ENCODE results near the gene TSFM.
A peak's percentile ranks its signal among the peaks of the same experiment; 100 is the strongest.

TSFM gene

DNA sequence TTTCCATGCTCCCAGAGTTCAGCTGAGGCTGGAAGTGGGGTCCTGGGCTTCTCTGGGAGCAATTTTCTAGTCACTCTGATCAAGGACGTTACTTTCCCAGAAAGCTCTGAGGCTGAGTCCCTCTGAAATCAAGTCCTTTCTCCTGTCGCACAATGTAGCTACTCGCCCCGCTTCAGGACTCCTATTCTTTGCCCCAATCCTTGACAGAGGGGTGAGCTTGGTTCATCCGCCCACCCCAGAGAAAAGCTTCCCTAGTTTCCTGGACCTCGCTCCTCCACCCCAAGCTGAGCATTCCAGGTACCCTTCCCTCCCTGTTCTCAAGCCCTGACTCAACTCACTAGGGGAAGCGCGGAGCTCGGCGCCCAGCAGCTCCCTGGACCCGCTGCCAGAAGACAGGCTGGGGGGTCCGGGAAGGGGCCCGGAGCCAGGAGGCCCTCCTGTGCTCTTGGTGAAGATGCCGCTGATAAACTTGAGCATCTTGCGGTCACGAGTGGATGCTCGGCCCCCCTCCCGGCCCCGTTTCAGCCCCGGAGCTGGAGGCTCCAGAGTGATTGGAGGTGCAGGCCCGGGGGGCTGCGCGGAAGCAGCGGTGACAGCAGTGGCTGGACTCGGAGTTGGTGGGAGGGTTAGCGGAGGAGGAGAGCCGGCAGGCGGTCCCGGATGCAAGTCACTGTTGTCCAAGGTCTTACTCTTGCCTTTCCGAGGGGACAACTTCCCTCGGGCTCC is 45.7 kb upstream of the TSFM start:
- no peak for ATAC-seq
- TF ChIP-seq ZFP3 (CRISPR knock-in tag; IDR thresholded peaks at IDR 0.05) (no peak), SNAI2 (CRISPR knock-in tag; IDR thresholded peaks at IDR 0.05) (no peak), ESRRG (CRISPR knock-in tag; IDR thresholded peaks at IDR 0.05) (no peak), CSDC2 (CRISPR knock-in tag; IDR thresholded peaks at IDR 0.05) (no peak), ZFP30 (CRISPR knock-in tag; IDR thresholded peaks at IDR 0.05) (no peak), PPARA (CRISPR knock-in tag; IDR thresholded peaks at IDR 0.05; ENCODE audit: borderline replicate concordance) (no peak)
- TF ChIP-seq, protein P1, sequence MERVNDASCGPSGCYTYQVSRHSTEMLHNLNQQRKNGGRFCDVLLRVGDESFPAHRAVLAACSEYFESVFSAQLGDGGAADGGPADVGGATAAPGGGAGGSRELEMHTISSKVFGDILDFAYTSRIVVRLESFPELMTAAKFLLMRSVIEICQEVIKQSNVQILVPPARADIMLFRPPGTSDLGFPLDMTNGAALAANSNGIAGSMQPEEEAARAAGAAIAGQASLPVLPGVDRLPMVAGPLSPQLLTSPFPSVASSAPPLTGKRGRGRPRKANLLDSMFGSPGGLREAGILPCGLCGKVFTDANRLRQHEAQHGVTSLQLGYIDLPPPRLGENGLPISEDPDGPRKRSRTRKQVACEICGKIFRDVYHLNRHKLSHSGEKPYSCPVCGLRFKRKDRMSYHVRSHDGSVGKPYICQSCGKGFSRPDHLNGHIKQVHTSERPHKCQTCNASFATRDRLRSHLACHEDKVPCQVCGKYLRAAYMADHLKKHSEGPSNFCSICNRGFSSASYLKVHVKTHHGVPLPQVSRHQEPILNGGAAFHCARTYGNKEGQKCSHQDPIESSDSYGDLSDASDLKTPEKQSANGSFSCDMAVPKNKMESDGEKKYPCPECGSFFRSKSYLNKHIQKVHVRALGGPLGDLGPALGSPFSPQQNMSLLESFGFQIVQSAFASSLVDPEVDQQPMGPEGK (CRISPR knock-in tag; IDR thresholded peaks at IDR 0.05; ENCODE audit: borderline replicate concordance), result no peak
- TF ChIP-seq, protein P2, sequence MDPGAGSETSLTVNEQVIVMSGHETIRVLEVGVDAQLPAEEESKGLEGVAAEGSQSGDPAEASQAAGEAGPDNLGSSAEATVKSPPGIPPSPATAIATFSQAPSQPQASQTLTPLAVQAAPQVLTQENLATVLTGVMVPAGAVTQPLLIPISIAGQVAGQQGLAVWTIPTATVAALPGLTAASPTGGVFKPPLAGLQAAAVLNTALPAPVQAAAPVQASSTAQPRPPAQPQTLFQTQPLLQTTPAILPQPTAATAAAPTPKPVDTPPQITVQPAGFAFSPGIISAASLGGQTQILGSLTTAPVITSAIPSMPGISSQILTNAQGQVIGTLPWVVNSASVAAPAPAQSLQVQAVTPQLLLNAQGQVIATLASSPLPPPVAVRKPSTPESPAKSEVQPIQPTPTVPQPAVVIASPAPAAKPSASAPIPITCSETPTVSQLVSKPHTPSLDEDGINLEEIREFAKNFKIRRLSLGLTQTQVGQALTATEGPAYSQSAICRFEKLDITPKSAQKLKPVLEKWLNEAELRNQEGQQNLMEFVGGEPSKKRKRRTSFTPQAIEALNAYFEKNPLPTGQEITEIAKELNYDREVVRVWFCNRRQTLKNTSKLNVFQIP (CRISPR knock-in tag; IDR thresholded peaks at IDR 0.05; ENCODE audit: borderline replicate concordance, low read depth), result no peak
- TF ChIP-seq, protein P3, sequence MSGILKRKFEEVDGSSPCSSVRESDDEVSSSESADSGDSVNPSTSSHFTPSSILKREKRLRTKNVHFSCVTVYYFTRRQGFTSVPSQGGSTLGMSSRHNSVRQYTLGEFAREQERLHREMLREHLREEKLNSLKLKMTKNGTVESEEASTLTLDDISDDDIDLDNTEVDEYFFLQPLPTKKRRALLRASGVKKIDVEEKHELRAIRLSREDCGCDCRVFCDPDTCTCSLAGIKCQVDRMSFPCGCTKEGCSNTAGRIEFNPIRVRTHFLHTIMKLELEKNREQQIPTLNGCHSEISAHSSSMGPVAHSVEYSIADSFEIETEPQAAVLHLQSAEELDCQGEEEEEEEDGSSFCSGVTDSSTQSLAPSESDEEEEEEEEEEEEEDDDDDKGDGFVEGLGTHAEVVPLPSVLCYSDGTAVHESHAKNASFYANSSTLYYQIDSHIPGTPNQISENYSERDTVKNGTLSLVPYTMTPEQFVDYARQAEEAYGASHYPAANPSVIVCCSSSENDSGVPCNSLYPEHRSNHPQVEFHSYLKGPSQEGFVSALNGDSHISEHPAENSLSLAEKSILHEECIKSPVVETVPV (CRISPR knock-in tag; IDR thresholded peaks at IDR 0.05), result no peak
- TF ChIP-seq, protein P4, sequence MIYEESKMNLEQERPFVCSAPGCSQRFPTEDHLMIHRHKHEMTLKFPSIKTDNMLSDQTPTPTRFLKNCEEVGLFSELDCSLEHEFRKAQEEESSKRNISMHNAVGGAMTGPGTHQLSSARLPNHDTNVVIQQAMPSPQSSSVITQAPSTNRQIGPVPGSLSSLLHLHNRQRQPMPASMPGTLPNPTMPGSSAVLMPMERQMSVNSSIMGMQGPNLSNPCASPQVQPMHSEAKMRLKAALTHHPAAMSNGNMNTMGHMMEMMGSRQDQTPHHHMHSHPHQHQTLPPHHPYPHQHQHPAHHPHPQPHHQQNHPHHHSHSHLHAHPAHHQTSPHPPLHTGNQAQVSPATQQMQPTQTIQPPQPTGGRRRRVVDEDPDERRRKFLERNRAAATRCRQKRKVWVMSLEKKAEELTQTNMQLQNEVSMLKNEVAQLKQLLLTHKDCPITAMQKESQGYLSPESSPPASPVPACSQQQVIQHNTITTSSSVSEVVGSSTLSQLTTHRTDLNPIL (CRISPR knock-in tag; IDR thresholded peaks at IDR 0.05; ENCODE audit: low read depth), result no peak

DNA sequence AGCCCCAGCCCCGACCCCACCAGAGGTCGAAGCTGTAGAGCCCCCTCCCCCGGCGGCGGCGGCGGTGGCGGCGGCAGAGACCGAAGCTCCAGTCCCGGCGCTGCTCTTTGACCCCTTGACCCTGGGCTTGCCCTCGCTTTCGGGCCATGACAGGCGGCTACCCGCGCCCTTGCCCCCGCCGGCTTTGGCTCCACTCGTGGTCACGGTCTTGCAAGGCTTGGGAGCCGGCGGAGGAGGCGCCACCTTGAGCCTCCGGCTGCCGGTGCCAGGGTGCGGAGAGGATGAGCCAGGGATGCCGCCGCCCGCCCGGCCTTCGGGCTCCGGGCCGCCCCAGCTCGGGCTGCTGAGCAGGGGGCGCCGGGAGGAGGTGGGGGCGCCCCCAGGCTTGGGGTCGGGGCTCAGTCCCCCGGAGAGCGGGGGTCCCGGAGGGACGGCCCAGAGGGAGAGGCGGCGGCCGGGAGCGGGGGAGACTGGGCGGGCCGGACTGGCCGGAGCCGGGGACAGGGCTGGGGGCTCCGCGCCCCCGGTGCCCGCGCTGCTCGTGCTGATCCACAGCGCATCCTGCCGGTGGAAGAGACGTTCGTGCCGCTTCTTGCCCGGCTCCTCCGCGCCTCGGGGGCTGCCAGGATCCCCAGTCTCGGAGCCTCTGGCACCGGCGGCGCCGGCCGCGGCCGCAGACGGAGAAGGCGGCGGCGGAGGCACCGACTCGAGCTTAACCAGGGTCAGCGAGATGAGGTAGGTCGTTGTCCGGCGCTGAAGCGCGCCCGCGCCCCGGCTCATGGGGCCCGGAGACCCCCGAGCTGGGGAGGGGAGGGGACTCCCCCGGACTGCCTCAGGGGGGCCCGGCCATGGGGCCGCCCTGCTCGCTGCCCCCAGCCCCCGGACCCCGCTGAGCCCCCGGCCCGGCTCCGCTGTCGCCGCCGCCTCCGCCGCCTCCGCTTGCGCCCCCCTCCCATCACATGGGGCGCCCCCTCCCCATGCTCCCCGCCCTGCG is 44.8 kb upstream of the TSFM start:
- peak; percentile 43 for ATAC-seq

DNA sequence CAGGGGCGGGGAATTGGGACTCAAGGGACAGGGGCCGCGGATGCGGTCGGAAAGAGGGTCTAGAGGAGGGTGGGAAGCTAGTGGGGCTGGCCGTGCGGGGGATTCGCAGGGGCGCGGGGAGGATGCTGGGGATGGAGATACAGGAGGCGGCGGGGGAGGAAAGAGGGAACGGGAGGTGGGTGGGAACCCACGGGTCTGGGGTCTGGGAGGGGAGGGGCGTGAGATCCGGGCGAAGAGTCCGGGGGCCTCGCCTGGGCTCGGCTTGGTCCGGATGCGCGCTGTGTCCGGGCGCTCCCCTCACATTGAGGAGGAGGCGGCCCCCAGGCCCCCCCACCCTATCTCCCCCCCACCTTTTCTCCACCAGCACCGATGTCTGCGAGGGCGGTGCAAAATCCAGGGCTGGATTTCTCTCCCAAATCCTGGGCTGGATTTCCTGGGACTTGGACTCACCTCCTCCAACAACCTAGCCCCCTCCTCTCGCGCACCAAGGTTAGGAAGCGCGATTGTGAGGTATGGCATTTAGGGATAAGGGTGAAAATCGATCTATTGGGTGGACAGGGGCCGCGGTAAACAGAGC is 43.8 kb upstream of the TSFM start, which contains the start of gene AGAP2:
AGAP2 (minus strand) TSS at position 82 of the 577 bp plus-strand sequence. CDS start 496 bp downstream, outside the sequence.
- peak; percentile 34 for ATAC-seq
- TF ChIP-seq TCF4 (CRISPR knock-in tag; IDR thresholded peaks at IDR 0.05; ENCODE audit: borderline replicate concordance) (no peak), ZNF565 (CRISPR knock-in tag; conservative IDR thresholded peaks at IDR 0.05; ENCODE audit: low read depth) (no peak)
- TF ChIP-seq, protein P1 (CRISPR knock-in tag; IDR thresholded peaks at IDR 0.05; ENCODE audit: borderline replicate concordance), result peak; percentile 80; the same call in 1 of the 2 replicates
- TF ChIP-seq, protein P4 (CRISPR knock-in tag; IDR thresholded peaks at IDR 0.05; ENCODE audit: low read depth), result no peak

More for the DNA sequence above, 44.8 kb upstream of the TSFM start:
- TF ChIP-seq GLIS3 (CRISPR knock-in tag; IDR thresholded peaks at IDR 0.05), result no peak
- no peak for TF ChIP-seq PPARA (CRISPR knock-in tag; IDR thresholded peaks at IDR 0.05; ENCODE audit: borderline replicate concordance)
- no peak for TF ChIP-seq RARB (CRISPR knock-in tag; IDR thresholded peaks at IDR 0.05)
- TF ChIP-seq ZC3H10 (CRISPR knock-in tag; IDR thresholded peaks at IDR 0.05), result no peak
- no peak for TF ChIP-seq ZNF70 (CRISPR knock-in tag; IDR thresholded peaks at IDR 0.05)
- no peak for TF ChIP-seq ISL1 (CRISPR knock-in tag; IDR thresholded peaks at IDR 0.05)
- no peak for TF ChIP-seq ARNTL (CRISPR knock-in tag; IDR thresholded peaks at IDR 0.05; ENCODE audit: borderline replicate concordance, low read depth)
- no peak for TF ChIP-seq ZFP30 (CRISPR knock-in tag; IDR thresholded peaks at IDR 0.05)
- no peak for TF ChIP-seq SNAI2 (CRISPR knock-in tag; IDR thresholded peaks at IDR 0.05)
- no peak for TF ChIP-seq ESRRG (CRISPR knock-in tag; IDR thresholded peaks at IDR 0.05)
- TF ChIP-seq ZFP3 (CRISPR knock-in tag; IDR thresholded peaks at IDR 0.05), result no peak
- TF ChIP-seq OSR1 (CRISPR knock-in tag; IDR thresholded peaks at IDR 0.05), result no peak

All from SK-N-SH treated with all-trans-retinoic acid at 6 μM for 48 hours (cell line).